T-helper 1 cell treated with Interleukin-12 subunit alpha and Interleukin-12 subunit beta and Interleukin-4 antibody, amounts not matched to agents 30 μg/mL and 1 μg/mL, for 36 hours (primary cell): ENCODE results near the gene MKRN2.

Experiments
- H3K27ac Mint-ChIP-seq: one replicate; pipeline ENCODE4 v1.8.0; 2021; ENCODE audit warnings: mild to moderate bottlenecking, mixed read lengths
- H3K27me3 Mint-ChIP-seq: one replicate; pipeline ENCODE4 v1.8.0; 2021; ENCODE audit warnings: low read depth, mixed read lengths
- H3K36me3 Mint-ChIP-seq: one replicate; pipeline ENCODE4 v1.8.0; 2021; ENCODE audit warnings: low read depth, mixed read lengths
- H3K4me1 Mint-ChIP-seq: one replicate; pipeline ENCODE4 v1.8.0; 2021; ENCODE audit warnings: low read depth, mixed read lengths
- H3K4me3 Mint-ChIP-seq: one replicate; pipeline ENCODE4 v1.8.0; 2021; ENCODE audit warnings: mild to moderate bottlenecking, moderate library complexity, mixed read lengths
- H3K9me3 Mint-ChIP-seq: one replicate; pipeline ENCODE4 v1.8.0; 2021; ENCODE audit warnings: mixed read lengths

Gene MKRN2

GRCh38 chr3:12556690-12557472 lies at the start of gene MKRN2:
Gene MKRN2 (plus strand): TSS chr3:12557087. CDS start chr3:12557151, 64 bp downstream.
- Mint-ChIP-seq H3K4me1 (peaks cover 32% of the 10 kb centered on the region), H3K27ac (peak within 1 kb of the TSS; percentile 85), H3K36me3 (no peaks in the 10 kb centered on the region), H3K4me3 (peak within 1 kb of the TSS; percentile 92), H3K27me3 (peaks cover 30% of the 10 kb centered on the region), H3K9me3 (no peaks in the 10 kb centered on the region)

- no peaks in the 10 kb centered on the region for H3K9me3 Mint-ChIP-seq
- no peak overlapping the region for H3K4me3 Mint-ChIP-seq
- H3K36me3 Mint-ChIP-seq = peaks cover 14% of the 10 kb centered on the region
- H3K27me3 Mint-ChIP-seq = no peaks in the 10 kb centered on the region
- no peak overlapping the region for H3K27ac Mint-ChIP-seq
- H3K4me1 Mint-ChIP-seq = no peaks in the 10 kb centered on the region
These were observed 49.2 kb upstream of the MKRN2 start for GRCh38 chr3:12507591-12508281.

GRCh38 chr3:12508291-12508700 lies 48.6 kb upstream of the MKRN2 start:
- Mint-ChIP-seq H3K4me1 (no peaks in the 10 kb centered on the region), H3K9me3 (no peaks in the 10 kb centered on the region), H3K4me3 (no peak overlapping the region), H3K36me3 (peaks cover 11% of the 10 kb centered on the region), H3K27me3 (no peaks in the 10 kb centered on the region), H3K27ac (no peak overlapping the region)

GRCh38 chr3:12509466-12509865 lies 47.4 kb upstream of the MKRN2 start:
- no peak overlapping the region for H3K27ac Mint-ChIP-seq
- H3K9me3 Mint-ChIP-seq = no peaks in the 10 kb centered on the region

GRCh38 chr3:12512534-12513118 lies 44.3 kb upstream of the MKRN2 start:
- H3K27me3 Mint-ChIP-seq = no peaks in the 10 kb centered on the region
- no peak overlapping the region for H3K27ac Mint-ChIP-seq
- H3K9me3 Mint-ChIP-seq = no peaks in the 10 kb centered on the region
- H3K4me3 Mint-ChIP-seq = no peak overlapping the region
- H3K36me3 Mint-ChIP-seq = peaks cover 3% of the 10 kb centered on the region
- no peaks in the 10 kb centered on the region for H3K4me1 Mint-ChIP-seq

More at GRCh38 chr3:12509466-12509865, 47.4 kb upstream of the MKRN2 start:
- no peaks in the 10 kb centered on the region for H3K27me3 Mint-ChIP-seq
- H3K36me3 Mint-ChIP-seq = peaks cover 4% of the 10 kb centered on the region
- H3K4me3 Mint-ChIP-seq = no peak overlapping the region
- H3K4me1 Mint-ChIP-seq = no peaks in the 10 kb centered on the region

- Mint-ChIP-seq H3K36me3 (no peaks in the 10 kb centered on the region), H3K4me3 (no peak overlapping the region), H3K27ac (no peak overlapping the region), H3K27me3 (no peaks in the 10 kb centered on the region), H3K4me1 (no peaks in the 10 kb centered on the region), H3K9me3 (no peaks in the 10 kb centered on the region)
These were observed 43.0 kb upstream of the MKRN2 start for GRCh38 chr3:12513694-12514446.

- Mint-ChIP-seq H3K4me1 (no peaks in the 10 kb centered on the region), H3K27me3 (no peaks in the 10 kb centered on the region), H3K9me3 (no peaks in the 10 kb centered on the region), H3K27ac (no peak overlapping the region), H3K4me3 (no peak overlapping the region), H3K36me3 (no peaks in the 10 kb centered on the region)
These were observed 41.3 kb upstream of the MKRN2 start for GRCh38 chr3:12515631-12516030.

- H3K4me1 Mint-ChIP-seq = no peaks in the 10 kb centered on the region
- no peak overlapping the region for H3K4me3 Mint-ChIP-seq
- peaks cover 5% of the 10 kb centered on the region for H3K36me3 Mint-ChIP-seq
- H3K27ac Mint-ChIP-seq = no peak overlapping the region
- no peaks in the 10 kb centered on the region for H3K9me3 Mint-ChIP-seq
- no peaks in the 10 kb centered on the region for H3K27me3 Mint-ChIP-seq
These were observed 40.0 kb upstream of the MKRN2 start for GRCh38 chr3:12516873-12517272.

- Mint-ChIP-seq H3K27me3 (no peaks in the 10 kb centered on the region), H3K9me3 (no peaks in the 10 kb centered on the region), H3K4me1 (no peaks in the 10 kb centered on the region), H3K27ac (no peak overlapping the region), H3K36me3 (peaks cover 5% of the 10 kb centered on the region), H3K4me3 (no peak overlapping the region)
These were observed 38.4 kb upstream of the MKRN2 start for GRCh38 chr3:12518261-12519028.

- Mint-ChIP-seq H3K36me3 (peaks cover 5% of the 10 kb centered on the region), H3K27ac (no peak overlapping the region), H3K27me3 (no peaks in the 10 kb centered on the region), H3K9me3 (no peaks in the 10 kb centered on the region), H3K4me1 (no peaks in the 10 kb centered on the region), H3K4me3 (no peak overlapping the region)
These were observed 35.9 kb upstream of the MKRN2 start for GRCh38 chr3:12521010-12521409.

- Mint-ChIP-seq H3K27me3 (no peaks in the 10 kb centered on the region), H3K4me3 (no peak overlapping the region), H3K27ac (no peak overlapping the region), H3K36me3 (peaks cover 5% of the 10 kb centered on the region), H3K9me3 (no peaks in the 10 kb centered on the region), H3K4me1 (no peaks in the 10 kb centered on the region)
These were observed 34.2 kb upstream of the MKRN2 start for GRCh38 chr3:12522721-12523120.

GRCh38 chr3:12527757-12528143 lies 29.1 kb upstream of the MKRN2 start:
- no peaks in the 10 kb centered on the region for H3K9me3 Mint-ChIP-seq
- H3K36me3 Mint-ChIP-seq = no peaks in the 10 kb centered on the region
- no peak overlapping the region for H3K4me3 Mint-ChIP-seq
- no peak overlapping the region for H3K27ac Mint-ChIP-seq
- no peaks in the 10 kb centered on the region for H3K27me3 Mint-ChIP-seq
- no peaks in the 10 kb centered on the region for H3K4me1 Mint-ChIP-seq

- H3K9me3 Mint-ChIP-seq = no peaks in the 10 kb centered on the region
- H3K27me3 Mint-ChIP-seq = no peaks in the 10 kb centered on the region
- H3K4me1 Mint-ChIP-seq = no peaks in the 10 kb centered on the region
- H3K27ac Mint-ChIP-seq = no peak overlapping the region
- no peak overlapping the region for H3K4me3 Mint-ChIP-seq
- H3K36me3 Mint-ChIP-seq = peaks cover 1% of the 10 kb centered on the region
These were observed 24.7 kb upstream of the MKRN2 start for GRCh38 chr3:12532182-12532581.

- no peaks in the 10 kb centered on the region for H3K4me1 Mint-ChIP-seq
- H3K36me3 Mint-ChIP-seq = peaks cover 1% of the 10 kb centered on the region
- no peaks in the 10 kb centered on the region for H3K9me3 Mint-ChIP-seq
- no peaks in the 10 kb centered on the region for H3K27me3 Mint-ChIP-seq
- no peak overlapping the region for H3K27ac Mint-ChIP-seq
- no peak overlapping the region for H3K4me3 Mint-ChIP-seq
These were observed 20.5 kb upstream of the MKRN2 start for GRCh38 chr3:12536423-12536822.
